ENCODE data around the gene KATNB1.

KATNB1 gene

DNA sequence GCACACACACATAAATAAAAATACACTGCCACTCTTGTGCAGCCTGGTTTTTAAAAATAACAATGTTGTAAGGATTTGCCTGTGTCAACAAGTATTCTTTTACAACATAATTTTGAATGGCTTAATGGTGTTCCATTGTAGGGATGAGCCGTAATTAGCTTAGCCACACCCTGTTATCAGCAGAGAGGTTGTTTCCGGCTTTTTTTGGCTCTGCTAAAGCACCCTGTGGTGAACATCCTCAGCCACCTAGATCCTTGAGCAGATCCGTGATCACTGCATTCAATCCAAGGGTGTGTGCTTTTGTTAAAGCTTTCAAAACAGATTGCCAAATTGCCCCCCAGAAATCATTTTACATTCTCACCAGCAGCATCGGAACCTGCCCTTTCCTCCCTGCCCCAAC is 7.0 kb downstream of the KATNB1 start:
- no peak for ATAC-seq
- no peak for TF ChIP-seq POU6F1 (CRISPR knock-in tag; IDR thresholded peaks at IDR 0.05; ENCODE audit: borderline replicate concordance, low read depth)
- no peak for TF ChIP-seq ZNF8 (CRISPR knock-in tag; IDR thresholded peaks at IDR 0.05)
- no peak for TF ChIP-seq ZNF70 (CRISPR knock-in tag; IDR thresholded peaks at IDR 0.05)
- TF ChIP-seq, protein P1, sequence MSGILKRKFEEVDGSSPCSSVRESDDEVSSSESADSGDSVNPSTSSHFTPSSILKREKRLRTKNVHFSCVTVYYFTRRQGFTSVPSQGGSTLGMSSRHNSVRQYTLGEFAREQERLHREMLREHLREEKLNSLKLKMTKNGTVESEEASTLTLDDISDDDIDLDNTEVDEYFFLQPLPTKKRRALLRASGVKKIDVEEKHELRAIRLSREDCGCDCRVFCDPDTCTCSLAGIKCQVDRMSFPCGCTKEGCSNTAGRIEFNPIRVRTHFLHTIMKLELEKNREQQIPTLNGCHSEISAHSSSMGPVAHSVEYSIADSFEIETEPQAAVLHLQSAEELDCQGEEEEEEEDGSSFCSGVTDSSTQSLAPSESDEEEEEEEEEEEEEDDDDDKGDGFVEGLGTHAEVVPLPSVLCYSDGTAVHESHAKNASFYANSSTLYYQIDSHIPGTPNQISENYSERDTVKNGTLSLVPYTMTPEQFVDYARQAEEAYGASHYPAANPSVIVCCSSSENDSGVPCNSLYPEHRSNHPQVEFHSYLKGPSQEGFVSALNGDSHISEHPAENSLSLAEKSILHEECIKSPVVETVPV (CRISPR knock-in tag; IDR thresholded peaks at IDR 0.05): no peak
- TF ChIP-seq BACH2 (CRISPR knock-in tag; IDR thresholded peaks at IDR 0.05; ENCODE audit: borderline replicate concordance): no peak
- TF ChIP-seq GLIS3 (CRISPR knock-in tag; IDR thresholded peaks at IDR 0.05): no peak
- no peak for TF ChIP-seq CSDC2 (CRISPR knock-in tag; IDR thresholded peaks at IDR 0.05)
- TF ChIP-seq ESRRG (CRISPR knock-in tag; IDR thresholded peaks at IDR 0.05): no peak
- TF ChIP-seq SNAI2 (CRISPR knock-in tag; IDR thresholded peaks at IDR 0.05): no peak
- no peak for TF ChIP-seq ZFP3 (CRISPR knock-in tag; IDR thresholded peaks at IDR 0.05)
- no peak for TF ChIP-seq TCF4 (CRISPR knock-in tag; IDR thresholded peaks at IDR 0.05; ENCODE audit: borderline replicate concordance)
- no peak for TF ChIP-seq ZFP30 (CRISPR knock-in tag; IDR thresholded peaks at IDR 0.05)
- TF ChIP-seq RARB (CRISPR knock-in tag; IDR thresholded peaks at IDR 0.05): no peak
- TF ChIP-seq PATZ1 (CRISPR knock-in tag; IDR thresholded peaks at IDR 0.05; ENCODE audit: borderline replicate concordance): no peak
- no peak for TF ChIP-seq TOX (CRISPR knock-in tag; IDR thresholded peaks at IDR 0.05; ENCODE audit: borderline replicate concordance)
- no peak for TF ChIP-seq ISL1 (CRISPR knock-in tag; IDR thresholded peaks at IDR 0.05)
- no peak for TF ChIP-seq CREB5 (CRISPR knock-in tag; IDR thresholded peaks at IDR 0.05; ENCODE audit: low read depth)
- no peak for TF ChIP-seq ZC3H10 (CRISPR knock-in tag; IDR thresholded peaks at IDR 0.05)
- no peak for TF ChIP-seq PPARA (CRISPR knock-in tag; IDR thresholded peaks at IDR 0.05; ENCODE audit: borderline replicate concordance)

- ATAC-seq: no peak
- TF ChIP-seq RARB (CRISPR knock-in tag; IDR thresholded peaks at IDR 0.05) (no peak), CREB5 (CRISPR knock-in tag; IDR thresholded peaks at IDR 0.05; ENCODE audit: low read depth) (no peak), ZNF8 (CRISPR knock-in tag; IDR thresholded peaks at IDR 0.05) (no peak), TCF4 (CRISPR knock-in tag; IDR thresholded peaks at IDR 0.05; ENCODE audit: borderline replicate concordance) (no peak), GLIS3 (CRISPR knock-in tag; IDR thresholded peaks at IDR 0.05) (no peak), ISL1 (CRISPR knock-in tag; IDR thresholded peaks at IDR 0.05) (no peak), BACH2 (CRISPR knock-in tag; IDR thresholded peaks at IDR 0.05; ENCODE audit: borderline replicate concordance) (no peak), ESRRG (CRISPR knock-in tag; IDR thresholded peaks at IDR 0.05) (no peak), ZFP30 (CRISPR knock-in tag; IDR thresholded peaks at IDR 0.05) (no peak), PATZ1 (CRISPR knock-in tag; IDR thresholded peaks at IDR 0.05; ENCODE audit: borderline replicate concordance) (no peak), TOX (CRISPR knock-in tag; IDR thresholded peaks at IDR 0.05; ENCODE audit: borderline replicate concordance) (no peak), POU6F1 (CRISPR knock-in tag; IDR thresholded peaks at IDR 0.05; ENCODE audit: borderline replicate concordance, low read depth) (no peak)
Measured at GRCh38 chr16:57743458-57743857, 7.9 kb downstream of the KATNB1 start.
